22Rv1 (cell line): ENCODE data around the gene ADGRD1.

Experiments
- CTCF ChIP-seq: fragments of 450-650 bp; IDR thresholded peaks from 2 replicates; pipeline ENCODE4 v1.5.1; 2017; ENCODE audit warnings: mild to moderate bottlenecking
- ZFX ChIP-seq: fragments of 450-650 bp; IDR thresholded peaks from 2 replicates; pipeline ENCODE4 v1.6.1; 2017; ENCODE audit warnings: antibody characterized with exemption, borderline replicate concordance

GRCh38 chr12:131057211-131057721, 103.6 kb downstream of the ADGRD1 start:
- TF ChIP-seq CTCF (no peak), ZFX (no peak)
